Stomach (tissue), 4 donors: ENCODE data around the gene DRGX.

Source experiments
- CTCF ChIP-seq, 7 experiments: fragments of 450-650 bp in 4 of 7; fragments of 200-600 bp in 3 of 7; sonication (generic) in 3 of 7; IDR thresholded peaks; one replicate each; pipeline ENCODE4 v1.5.1; 2016 to 2019; ENCODE audit warnings: antibody characterized with exemption in 7 of 7, control low read depth in 2 of 7, mild to moderate bottlenecking in 1 of 7
- EP300 ChIP-seq: sonication (generic); formaldehyde crosslinking; IDR thresholded peaks from one replicate; pipeline ENCODE4 v1.6.1; 2017; ENCODE audit warnings: antibody characterized with exemption
- POLR2A ChIP-seq, 4 donors: fragments of 450-650 bp; IDR thresholded peaks; one replicate each; pipeline ENCODE4 v1.6.1; 2016; ENCODE audit warnings: antibody characterized with exemption in 4 of 4, control low read depth in 2 of 4, mild to moderate bottlenecking in 1 of 4, moderate library complexity in 1 of 4
- POLR2AphosphoS5 ChIP-seq, 3 donors: sonication (generic); formaldehyde crosslinking; IDR thresholded peaks; one replicate each; pipeline ENCODE4 v1.6.1; 2016; ENCODE audit warnings: antibody characterized with exemption in 3 of 3

- TF ChIP-seq CTCF (IDR thresholded peaks at IDR 0.05) (no peak), POLR2A (IDR thresholded peaks at IDR 0.05) (no peak), POLR2AphosphoS5 (IDR thresholded peaks at IDR 0.05) (no peak), EP300 (no peak)
Observed at GRCh38 chr10:49360271-49361177, 35.4 kb downstream of the DRGX start.
